Thymus (tissue), 11 donors: ENCODE data around the gene NRXN3. TPM values are rescaled to one million over a fixed set of nuclear protein-coding genes. Genes with fewer than 3 reads are reported as not detected.

Source experiments
- DNase-seq, 9 donors: peaks; one replicate each; pipeline ENCODE4 v3.0.0-alpha.2; 2013; ENCODE audit warnings: low spot score in 9 of 9, low read depth in 6 of 9, missing footprints in 1 of 9
- H3K27ac ChIP-seq, 2 donors: one replicate each; pipeline ENCODE4 v1.5.1; 2013; ENCODE audit warnings: control low read depth in 1 of 2, low read depth in 1 of 2, low read length in 1 of 2, mild to moderate bottlenecking in 1 of 2, moderate library complexity in 1 of 2
- H3K27me3 ChIP-seq, 2 donors: one replicate each; pipeline ENCODE4 v1.5.1; 2013; ENCODE audit warnings: low read length in 1 of 2; ENCODE audit not compliant: control insufficient read depth in 2 of 2, insufficient read depth in 1 of 2
- H3K36me3 ChIP-seq, 2 donors: one replicate each; pipeline ENCODE4 v1.5.1; 2013; ENCODE audit warnings: low read length in 1 of 2, mild to moderate bottlenecking in 1 of 2, moderate library complexity in 1 of 2; ENCODE audit not compliant: control insufficient read depth in 2 of 2, insufficient read depth in 2 of 2
- H3K4me1 ChIP-seq, 2 donors: one replicate each; pipeline ENCODE4 v1.5.1; 2013; ENCODE audit warnings: low read length in 2 of 2; ENCODE audit not compliant: control insufficient read depth in 2 of 2, insufficient read depth in 2 of 2
- H3K4me3 ChIP-seq, 2 donors: one replicate each; pipeline ENCODE4 v1.5.1; 2013; ENCODE audit warnings: low read length in 2 of 2, control low read depth in 1 of 2, mild to moderate bottlenecking in 1 of 2
- H3K9me3 ChIP-seq, 2 donors: one replicate each; pipeline ENCODE4 v1.5.1; 2013; ENCODE audit warnings: low read length in 1 of 2, mild to moderate bottlenecking in 1 of 2; ENCODE audit not compliant: control insufficient read depth in 2 of 2, insufficient read depth in 1 of 2
- WGBS: extraction: QIAGEN DNeasy Blood & Tissue Kit; methylation state at CpG from one replicate; pipeline ENCODE4 v1.1.7; 2013; 5-methylcytosine and 5-hydroxymethylcytosine counted together
- polyA plus RNA-seq: library from polyadenylated mRNA; stranded (reverse); fragments of 200-250 nt; gene quantifications from one replicate; pipeline ENCODE4 v1.2.3, GENCODE V29; 2013
- total RNA-seq: library from RNA; stranded (reverse); fragments of 120-200 nt; gene quantifications from one replicate; pipeline ENCODE4 v1.2.4, GENCODE V29; 2013
- donor health status: healthy.

NRXN3 gene
- total and polyA plus RNA-seq, 2 donors = 1.5 to 3.7 TPM

- no peak for DNase-seq
- peaks cover 31 to 45% of the 10 kb centered on the region in 2 donors for H3K27me3 ChIP-seq
- H3K27ac ChIP-seq = no peak overlapping the region
- 5% methylated on average over 41 of the region's 41 CpGs for WGBS
- no peaks in the 10 kb centered on the region for H3K4me1 ChIP-seq
- no peaks in the 10 kb centered on the region for H3K36me3 ChIP-seq
- H3K9me3 ChIP-seq = peaks cover 0 to 3% of the 10 kb centered on the region in 2 donors
- H3K4me3 ChIP-seq = no peak overlapping the region
These were observed 1109.7 kb downstream of the NRXN3 start for GRCh38 chr14:79279645-79280597.

GRCh38 chr14:79281244-79282152, 1111.3 kb downstream of the NRXN3 start:
- no peak overlapping the region for H3K27ac ChIP-seq
- no peaks in the 10 kb centered on the region for H3K36me3 ChIP-seq
- DNase-seq = no peak
- no peak overlapping the region for H3K4me3 ChIP-seq
- H3K27me3 ChIP-seq = peaks cover 31 to 45% of the 10 kb centered on the region in 2 donors
- H3K9me3 ChIP-seq = peaks cover 0 to 3% of the 10 kb centered on the region in 2 donors
- H3K4me1 ChIP-seq = no peaks in the 10 kb centered on the region
- WGBS = 10% methylated on average over 6 of the region's 6 CpGs

DNA sequence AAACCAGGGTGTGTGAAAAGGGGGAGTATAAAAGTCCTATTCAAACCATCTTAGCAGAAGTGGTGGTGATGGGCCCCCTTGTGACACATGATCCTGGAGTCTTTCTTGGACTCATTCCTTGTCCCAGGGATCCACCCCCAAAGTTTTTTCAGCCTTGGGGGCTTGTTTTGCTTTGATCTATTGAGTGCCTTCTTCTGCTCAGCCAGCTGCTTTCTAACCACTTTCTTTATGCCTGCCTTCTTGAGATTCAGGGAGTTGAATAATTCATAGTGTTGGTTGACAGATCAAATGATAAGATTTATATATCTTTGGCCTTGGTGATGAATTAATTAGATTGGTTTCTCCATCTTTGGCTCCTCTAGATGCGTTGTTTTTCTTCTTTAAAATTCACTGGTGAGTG, 1114.4 kb downstream of the NRXN3 start:
- Histone ChIP-seq H3K9me3 (no peaks in the 10 kb centered on the region), H3K36me3 (no peaks in the 10 kb centered on the region), H3K4me1 (no peaks in the 10 kb centered on the region), H3K4me3 (no peak overlapping the region), H3K27me3 (peaks cover 14 to 23% of the 10 kb centered on the region in 2 donors), H3K27ac (no peak overlapping the region)
- DNase-seq = no peak
- 95% methylated on average over 1 of the region's 1 CpG for WGBS

DNA sequence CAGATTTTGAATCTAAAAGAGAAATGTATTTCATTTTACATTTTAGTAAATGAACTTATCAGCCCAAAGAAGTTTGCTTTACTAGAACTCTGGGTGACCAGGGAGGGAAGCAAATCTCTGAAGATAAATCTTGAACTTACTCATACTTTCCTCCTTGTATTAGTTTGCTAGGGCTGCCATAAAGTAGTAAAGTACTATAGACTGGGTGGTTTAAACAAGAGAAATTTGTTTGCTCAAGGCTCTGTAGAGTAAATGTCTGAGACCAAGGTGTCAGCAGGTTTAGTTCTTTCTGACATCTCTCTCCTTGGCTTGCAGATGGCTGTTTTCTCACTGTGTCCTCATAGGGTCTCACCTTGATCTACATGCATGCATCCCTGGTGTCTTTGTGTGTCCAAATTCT, 1115.1 kb downstream of the NRXN3 start:
- Histone ChIP-seq H3K36me3 (no peaks in the 10 kb centered on the region), H3K4me3 (no peak overlapping the region), H3K4me1 (no peaks in the 10 kb centered on the region), H3K9me3 (no peaks in the 10 kb centered on the region), H3K27me3 (peaks cover 8 to 17% of the 10 kb centered on the region in 2 donors), H3K27ac (no peak overlapping the region)
- DNase-seq = no peak

DNA sequence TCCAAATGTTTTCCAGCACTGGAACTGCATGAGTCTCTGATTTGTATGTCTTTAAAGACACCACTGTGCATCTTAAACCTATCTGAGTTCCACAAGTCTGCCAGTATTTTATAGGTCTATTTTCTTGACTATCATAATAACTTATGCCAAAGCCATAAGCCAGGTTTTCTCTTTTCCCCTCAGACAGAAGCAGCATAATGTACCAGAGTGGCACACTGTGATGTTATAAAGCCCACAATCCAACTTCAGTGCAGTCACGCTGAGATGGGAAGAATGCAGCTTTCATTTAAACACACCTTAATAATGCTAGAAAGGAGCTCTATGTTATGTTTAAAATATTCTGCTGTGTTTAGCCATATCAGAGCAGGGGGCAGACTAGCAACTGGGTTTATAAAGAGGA, 1117.8 kb downstream of the NRXN3 start:
- Histone ChIP-seq H3K4me1 (no peaks in the 10 kb centered on the region), H3K4me3 (no peak overlapping the region), H3K27ac (no peak overlapping the region), H3K9me3 (no peaks in the 10 kb centered on the region), H3K36me3 (no peaks in the 10 kb centered on the region), H3K27me3 (no peaks in the 10 kb centered on the region)
- WGBS = 83% methylated on average over 1 of the region's 1 CpG
- no peak for DNase-seq

- no peaks in the 10 kb centered on the region for H3K4me1 ChIP-seq
- no peaks in the 10 kb centered on the region for H3K36me3 ChIP-seq
- 53% methylated on average over 11 of the region's 11 CpGs for WGBS
- no peaks in the 10 kb centered on the region for H3K27me3 ChIP-seq
- H3K27ac ChIP-seq = no peak overlapping the region
- DNase-seq = no peak
- H3K9me3 ChIP-seq = no peaks in the 10 kb centered on the region
- H3K4me3 ChIP-seq = no peak overlapping the region
These were observed 1123.5 kb downstream of the NRXN3 start for GRCh38 chr14:79293482-79294177.

- Histone ChIP-seq H3K36me3 (no peaks in the 10 kb centered on the region), H3K4me3 (no peak overlapping the region), H3K27ac (no peak overlapping the region), H3K9me3 (no peaks in the 10 kb centered on the region), H3K27me3 (no peaks in the 10 kb centered on the region), H3K4me1 (no peaks in the 10 kb centered on the region)
- DNase-seq = no peak
These were observed 1124.3 kb downstream of the NRXN3 start for GRCh38 chr14:79294499-79294898.

DNA sequence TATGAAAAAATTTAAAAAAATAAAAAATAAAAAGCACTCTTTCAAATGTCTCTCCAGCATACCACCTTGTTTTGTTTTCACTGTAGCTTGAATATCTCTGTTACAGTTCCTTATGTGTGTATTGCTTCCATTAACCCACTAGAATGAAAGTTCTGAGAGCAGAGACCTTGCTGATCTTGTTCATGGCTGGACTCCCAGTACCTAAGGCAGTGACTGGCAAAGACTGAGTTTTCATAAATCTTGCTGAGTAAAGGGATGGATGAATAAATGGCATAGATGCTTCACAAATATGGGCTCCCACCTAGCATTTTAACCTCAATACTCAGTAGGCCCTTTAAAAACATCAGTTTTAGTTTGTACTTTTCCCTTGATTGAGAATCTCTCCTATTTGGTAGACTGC, 1125.2 kb downstream of the NRXN3 start:
- Histone ChIP-seq H3K27ac (no peak overlapping the region), H3K4me1 (no peaks in the 10 kb centered on the region), H3K27me3 (no peaks in the 10 kb centered on the region), H3K9me3 (no peaks in the 10 kb centered on the region), H3K36me3 (no peaks in the 10 kb centered on the region), H3K4me3 (no peak overlapping the region)
- no peak for DNase-seq
